ENCODE results near the gene XBP1. TPM values are rescaled to one million over a fixed set of nuclear protein-coding genes. Genes with fewer than 3 reads are reported as not detected.

The XBP1 gene
- total and polyA plus RNA-seq, 10 of the 15 experiments (the other 5 are each of a cell fraction or from before 2014, with no cell fraction given), result 44.5 to 313 (median 149) TPM

GRCh38 chr22:28791841-28792490, 8.4 kb downstream of the XBP1 start (continued):
- TF ChIP-seq PAX5 (IDR thresholded peaks at IDR 0.05; ENCODE audit: borderline replicate concordance, low read depth, low read length) (no peak), RBBP5 (conservative IDR thresholded peaks at IDR 0.05) (no peak), ASH2L (IDR thresholded peaks at IDR 0.05; ENCODE audit: borderline replicate concordance, low read depth) (no peak), NR2C2 (IDR thresholded peaks at IDR 0.05; ENCODE audit: borderline replicate concordance, control insufficient read depth, insufficient read length, low read depth) (no peak), KDM1A (IDR thresholded peaks at IDR 0.05; ENCODE audit: borderline replicate concordance) (no peak), CHD2 (IDR thresholded peaks at IDR 0.05; ENCODE audit: borderline replicate concordance, low read depth, low read length) (no peak), ZNF384 (IDR thresholded peaks at IDR 0.05; ENCODE audit: borderline replicate concordance, low read depth, low read length) (no peak), ZZZ3 (IDR thresholded peaks at IDR 0.05; ENCODE audit: control insufficient read depth, insufficient read length, low read depth) (no peak), USF1 (IDR thresholded peaks at IDR 0.05; ENCODE audit: borderline replicate concordance, extremely low read length, insufficient read depth, low read depth, low read length) (no peak), IKZF1 (conservative IDR thresholded peaks at IDR 0.05) (peak; percentile 76), HDAC2 (IDR thresholded peaks at IDR 0.05) (no peak), SMARCA5 (IDR thresholded peaks at IDR 0.05) (no peak), ELK1 (IDR thresholded peaks at IDR 0.05; ENCODE audit: low read depth, low read length) (no peak), E2F8 (IDR thresholded peaks at IDR 0.05; ENCODE audit: low read depth, partially characterized antibody) (no peak), SRF (IDR thresholded peaks at IDR 0.05; ENCODE audit: low read depth in 2 of 2, low read length in 2 of 2) (no peak), YY1 (IDR thresholded peaks at IDR 0.05; ENCODE audit: low read depth, low read length) (no peak), SMC3 (IDR thresholded peaks at IDR 0.05; ENCODE audit: borderline replicate concordance, low read length) (peak; percentile 1; the same call in 1 of the 2 replicates), ESRRA (IDR thresholded peaks at IDR 0.05; ENCODE audit: low read length) (no peak), E2F4 (IDR thresholded peaks at IDR 0.05; ENCODE audit: low read depth, low read length) (no peak), RFX5 (IDR thresholded peaks at IDR 0.05; ENCODE audit: low read depth, low read length) (no peak), RELB (IDR thresholded peaks at IDR 0.05; ENCODE audit: low read depth) (peak; percentile 44; the same call in 1 of the 2 replicates), SUZ12 (IDR thresholded peaks at IDR 0.05; ENCODE audit: unreplicated experiment) (no peak), FOXM1 (IDR thresholded peaks at IDR 0.05; ENCODE audit: low read depth, low read length) (peak; percentile 97), EZH2 (IDR thresholded peaks at IDR 0.05; ENCODE audit: borderline replicate concordance, control insufficient read depth, low read depth, low read length) (no peak)

Data from GM12878 (cell line).